HEK293T (cell line): ENCODE measurements around the gene KRTAP10-2.
A peak's percentile ranks its signal among the peaks of the same experiment; 100 is the strongest.

Experiments used
- CTCF ChIA-PET: fragments of 350-600 bp; formaldehyde crosslinking; extraction: SDS; loops from one replicate; lab custom pipeline; 2021; ENCODE audit warnings: antibody characterized with exemption, inconsistent platforms; lab: Yijun Ruan, JAX
- POLR2A ChIA-PET: fragments of 350-600 bp; formaldehyde crosslinking; extraction: SDS; loops from one replicate; lab custom pipeline; 2020; ENCODE audit warnings: antibody characterized with exemption, inconsistent platforms; lab: Yijun Ruan, JAX
- DNase-seq: peaks from one replicate; pipeline ENCODE4 v3.0.0; 2012; ENCODE audit warnings: mixed read lengths; ENCODE audit errors: extremely low spot score
- ARNT ChIP-seq: fragments of 450-650 bp; IDR thresholded peaks from 2 replicates; pipeline ENCODE4 v1.6.1; 2017; ENCODE audit warnings: mild to moderate bottlenecking
- BHLHE40 ChIP-seq: fragments of 450-650 bp; IDR thresholded peaks from 2 replicates; pipeline ENCODE4 v1.6.1; 2016; ENCODE audit warnings: mild to moderate bottlenecking, moderate library complexity, borderline replicate concordance
- CTBP1 ChIP-seq: fragments of 450-650 bp; IDR thresholded peaks from 2 replicates; pipeline ENCODE4 v1.6.1; 2016; ENCODE audit warnings: borderline replicate concordance
- ELF4 ChIP-seq: fragments of 450-650 bp; IDR thresholded peaks from 2 replicates; pipeline ENCODE4 v1.6.1; 2017; ENCODE audit warnings: antibody characterized with exemption
- FOXA1 ChIP-seq: fragments of 450-650 bp; IDR thresholded peaks from 2 replicates; pipeline ENCODE4 v1.6.1; 2016; ENCODE audit warnings: mild to moderate bottlenecking
- FOXK2 ChIP-seq: fragments of 450-650 bp; IDR thresholded peaks from 2 replicates; pipeline ENCODE4 v1.6.1; 2016; ENCODE audit warnings: mild to moderate bottlenecking
- FOXM1 ChIP-seq: fragments of 450-650 bp; IDR thresholded peaks from 2 replicates; pipeline ENCODE4 v1.6.1; 2017; ENCODE audit warnings: mild to moderate bottlenecking, borderline replicate concordance
- HDGF ChIP-seq: fragments of 450-650 bp; IDR thresholded peaks from 2 replicates; pipeline ENCODE4 v1.6.1; 2017; ENCODE audit warnings: antibody characterized with exemption, borderline replicate concordance
- L3MBTL2 ChIP-seq: fragments of 450-650 bp; conservative IDR thresholded peaks from 2 replicates; pipeline ENCODE4 v1.6.1; 2016; ENCODE audit warnings: mild to moderate bottlenecking
- LEF1 ChIP-seq: fragments of 450-650 bp; IDR thresholded peaks from 2 replicates; pipeline ENCODE4 v1.6.1; 2017; ENCODE audit warnings: mild to moderate bottlenecking, borderline replicate concordance
- NFRKB ChIP-seq: fragments of 450-650 bp; IDR thresholded peaks from 2 replicates; pipeline ENCODE4 v1.6.1; 2016; ENCODE audit warnings: mild to moderate bottlenecking, moderate library complexity
- SP1 ChIP-seq: fragments of 450-650 bp; IDR thresholded peaks from 2 replicates; pipeline ENCODE4 v1.6.1; 2017
- SUZ12 ChIP-seq: fragments of 450-650 bp; IDR thresholded peaks from 2 replicates; pipeline ENCODE4 v1.6.1; 2016; ENCODE audit warnings: mild to moderate bottlenecking
- TARDBP ChIP-seq: fragments of 450-650 bp; IDR thresholded peaks from 2 replicates; pipeline ENCODE4 v1.6.1; 2016
- ZNF384 ChIP-seq: fragments of 450-650 bp; IDR thresholded peaks from 2 replicates; pipeline ENCODE4 v1.6.1; 2016
- TF ChIP-seq, protein P1 (sequence below): fragments of 450-650 bp; IDR thresholded peaks from 2 replicates; pipeline ENCODE4 v1.6.1; 2016

KRTAP10-2 gene

DNA sequence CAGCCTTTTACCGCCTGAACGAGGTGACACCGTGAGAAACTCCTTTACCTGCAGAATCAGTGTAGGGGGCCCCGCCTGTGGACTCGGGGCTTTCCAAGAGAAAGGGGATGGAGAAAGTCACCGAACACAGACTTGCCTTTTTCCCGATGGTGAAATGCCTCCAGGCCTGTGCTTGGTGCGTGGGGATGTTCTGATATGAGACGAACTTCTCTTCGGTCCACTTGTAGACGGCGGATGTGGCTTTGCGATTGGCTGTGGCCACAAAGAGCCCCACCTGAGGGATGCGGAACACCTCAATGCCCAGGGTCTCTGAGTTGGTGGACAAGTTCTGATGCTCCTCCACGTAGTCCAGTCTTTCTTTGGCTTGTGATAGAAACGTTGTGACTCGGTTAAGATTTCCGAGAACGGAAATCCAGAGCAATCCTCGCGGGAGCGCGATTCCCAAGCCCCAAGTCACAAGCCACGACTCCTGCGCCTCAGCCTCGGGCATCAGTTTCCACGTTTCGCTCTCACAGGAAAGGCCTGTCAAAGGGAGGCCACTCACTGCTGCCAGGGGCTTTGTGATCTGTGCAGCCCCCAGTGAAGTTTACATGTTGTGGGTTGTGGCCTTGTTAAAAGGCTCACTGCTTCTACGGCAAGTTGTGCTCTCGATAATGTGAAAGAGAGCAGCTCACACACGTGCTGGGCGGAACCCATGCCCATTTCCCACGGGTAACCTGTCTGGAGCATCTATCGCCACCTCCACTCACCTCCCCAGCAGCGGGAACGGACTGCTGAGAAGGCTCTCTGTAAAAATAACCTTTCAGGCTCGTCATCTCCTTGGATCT is 23.9 kb downstream of the KRTAP10-2 start:
- no peak for DNase-seq
- ChIA-PET CTCF (no interaction called here), POLR2A (no interaction called here)
- no peak for TF ChIP-seq FOXA1
- no peak for TF ChIP-seq TARDBP
- TF ChIP-seq ARNT: no peak
- TF ChIP-seq LEF1: no peak
- no peak for TF ChIP-seq L3MBTL2
- no peak for TF ChIP-seq NFRKB

- POLR2A ChIA-PET: no interaction called here
- CTCF ChIA-PET: no interaction called here
- TF ChIP-seq NFRKB (no peak), ARNT (no peak), FOXK2 (no peak)
- TF ChIP-seq, protein P1, sequence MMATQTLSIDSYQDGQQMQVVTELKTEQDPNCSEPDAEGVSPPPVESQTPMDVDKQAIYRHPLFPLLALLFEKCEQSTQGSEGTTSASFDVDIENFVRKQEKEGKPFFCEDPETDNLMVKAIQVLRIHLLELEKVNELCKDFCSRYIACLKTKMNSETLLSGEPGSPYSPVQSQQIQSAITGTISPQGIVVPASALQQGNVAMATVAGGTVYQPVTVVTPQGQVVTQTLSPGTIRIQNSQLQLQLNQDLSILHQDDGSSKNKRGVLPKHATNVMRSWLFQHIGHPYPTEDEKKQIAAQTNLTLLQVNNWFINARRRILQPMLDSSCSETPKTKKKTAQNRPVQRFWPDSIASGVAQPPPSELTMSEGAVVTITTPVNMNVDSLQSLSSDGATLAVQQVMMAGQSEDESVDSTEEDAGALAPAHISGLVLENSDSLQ: no peak
- DNase-seq: no peak
Measured at GRCh38 chr21:44526096-44526997, 25.0 kb downstream of the KRTAP10-2 start.

- ChIA-PET POLR2A (no interaction called here), CTCF (no interaction called here)
- no peak for TF ChIP-seq CTBP1
- TF ChIP-seq HDGF: no peak
- TF ChIP-seq L3MBTL2: no peak
- no peak for TF ChIP-seq NFRKB
- no peak for TF ChIP-seq TARDBP
- TF ChIP-seq FOXK2: no peak
- TF ChIP-seq, protein P1: no peak
- TF ChIP-seq SP1: no peak
- TF ChIP-seq ZNF384: no peak
- TF ChIP-seq ELF4: no peak
- TF ChIP-seq FOXA1: no peak
- TF ChIP-seq LEF1: no peak
- TF ChIP-seq FOXM1: no peak
- no peak for TF ChIP-seq BHLHE40
- TF ChIP-seq SUZ12: no peak
- no peak for TF ChIP-seq ARNT
- no peak for DNase-seq
Measured at GRCh38 chr21:44525391-44526095, 25.8 kb downstream of the KRTAP10-2 start.

GRCh38 chr21:44524414-44525371 is 26.6 kb downstream of the KRTAP10-2 start:
- CTCF ChIA-PET: no interaction called here
- POLR2A ChIA-PET: no interaction called here
- 0 out of 2 replicates have a peak, but pooled peaks have one; percentile 13 for TF ChIP-seq CTBP1
- TF ChIP-seq, protein P1: no peak
- DNase-seq: no peak

- no peak for DNase-seq
- ChIA-PET CTCF (no interaction called here), POLR2A (no interaction called here)
- TF ChIP-seq ZNF384 (no peak), HDGF (no peak), NFRKB (no peak), L3MBTL2 (no peak), LEF1 (no peak), TARDBP (no peak), ELF4 (no peak)
Measured at GRCh38 chr21:44523567-44524413, 27.5 kb downstream of the KRTAP10-2 start.
